HEK293 (cell line): Measurements from ENCODE around the gene AKAP8L.
A peak's percentile ranks its signal among the peaks of the same experiment; 100 is the strongest.

Experiments used
- CTCF ChIA-PET: fragments of 350-600 bp; formaldehyde crosslinking; extraction: SDS; loops from one replicate; lab custom pipeline; 2021; ENCODE audit warnings: antibody characterized with exemption; lab: Yijun Ruan, JAX
- POLR2A ChIA-PET: fragments of 300-600 bp; formaldehyde crosslinking; extraction: SDS; loops from one replicate; lab custom pipeline; 2020; ENCODE audit warnings: antibody characterized with exemption, inconsistent platforms; lab: Yijun Ruan, JAX
- H3K27ac ChIP-seq: fragments of 200-500 bp; sonication (Bioruptor generic); 2 replicates; pipeline ENCODE4 v1.5.1; 2014; ENCODE audit warnings: low read depth, low read length, control low read depth, inconsistent platforms; ENCODE audit errors: extremely low read depth
- H3K36me3 ChIP-seq, 2 experiments: fragments of 200-500 bp in 1 of 2; sonication (Bioruptor generic) in 1 of 2; 1 replicate in 1 of 2; 2 replicates in 1 of 2; pipeline ENCODE4 v1.5.1; 2014 to 2017; ENCODE audit warnings: inconsistent platforms in 2 of 2, low read length in 2 of 2; ENCODE audit not compliant: control insufficient read depth in 2 of 2, insufficient read depth in 1 of 2
- H3K4me1 ChIP-seq: fragments of 200-500 bp; sonication (Bioruptor generic); 2 replicates; pipeline ENCODE4 v1.5.1; 2014; ENCODE audit warnings: mild to moderate bottlenecking, low read length, inconsistent platforms; ENCODE audit not compliant: control insufficient read depth, insufficient read depth
- H3K4me3 ChIP-seq: 2 replicates; pipeline ENCODE4 v1.5.1; 2011; ENCODE audit warnings: low read depth, mild to moderate bottlenecking, control low read depth, low read length, moderate library complexity
- H3K9me3 ChIP-seq: fragments of 200-500 bp; sonication (Bioruptor generic); 2 replicates; pipeline ENCODE4 v1.5.1; 2014; ENCODE audit warnings: low read depth, low read length, inconsistent platforms; ENCODE audit not compliant: control insufficient read depth, insufficient read depth
- PRDM6 ChIP-seq: fragments of 450-650 bp; formaldehyde crosslinking; IDR thresholded peaks from 2 replicates; pipeline ENCODE4 v1.5.1; 2017; ENCODE audit warnings: missing biosample characterization, missing genetic modification characterization
- YY1 ChIP-seq: fragments of 450-650 bp; formaldehyde crosslinking; IDR thresholded peaks from 2 replicates; pipeline ENCODE4 v1.5.1; 2018; ENCODE audit warnings: missing biosample characterization, missing genetic modification characterization
- ZBTB10 ChIP-seq: fragments of 450-650 bp; formaldehyde crosslinking; IDR thresholded peaks from 2 replicates; pipeline ENCODE4 v1.5.1; 2016; ENCODE audit warnings: missing biosample characterization, missing genetic modification characterization
- ZBTB48 ChIP-seq: fragments of 450-650 bp; formaldehyde crosslinking; IDR thresholded peaks from 2 replicates; pipeline ENCODE4 v1.5.1; 2016; ENCODE audit warnings: missing biosample characterization, missing genetic modification characterization
- ZFP37 ChIP-seq: fragments of 450-650 bp; formaldehyde crosslinking; IDR thresholded peaks from 2 replicates; pipeline ENCODE4 v1.5.1; 2016; ENCODE audit warnings: missing biosample characterization, missing genetic modification characterization
- ZNF121 ChIP-seq: fragments of 450-650 bp; formaldehyde crosslinking; IDR thresholded peaks from 2 replicates; pipeline ENCODE4 v1.5.1; 2016; ENCODE audit warnings: missing biosample characterization, missing genetic modification characterization
- ZNF202 ChIP-seq: fragments of 450-650 bp; formaldehyde crosslinking; IDR thresholded peaks from 2 replicates; pipeline ENCODE4 v1.5.1; 2016; ENCODE audit warnings: missing biosample characterization, missing genetic modification characterization, borderline replicate concordance
- ZNF366 ChIP-seq: fragments of 450-650 bp; formaldehyde crosslinking; conservative IDR thresholded peaks from 2 replicates; pipeline ENCODE4 v1.5.1; 2016; ENCODE audit warnings: missing biosample characterization, missing genetic modification characterization
- ZNF37A ChIP-seq: fragments of 450-650 bp; IDR thresholded peaks from 2 replicates; pipeline ENCODE4 v1.5.1; 2018; ENCODE audit warnings: missing biosample characterization, missing genetic modification characterization
- ZNF558 ChIP-seq: fragments of 450-650 bp; formaldehyde crosslinking; IDR thresholded peaks from 2 replicates; pipeline ENCODE4 v1.5.1; 2016; ENCODE audit warnings: missing biosample characterization, missing genetic modification characterization
- ZNF580 ChIP-seq: fragments of 450-650 bp; formaldehyde crosslinking; IDR thresholded peaks from 2 replicates; pipeline ENCODE4 v1.5.1; 2016; ENCODE audit warnings: missing biosample characterization, missing genetic modification characterization
- ZNF600 ChIP-seq: fragments of 450-650 bp; formaldehyde crosslinking; IDR thresholded peaks from 2 replicates; pipeline ENCODE4 v1.5.1; 2016; ENCODE audit warnings: missing biosample characterization, missing genetic modification characterization
- ZNF792 ChIP-seq: fragments of 450-650 bp; formaldehyde crosslinking; IDR thresholded peaks from 2 replicates; pipeline ENCODE4 v1.5.1; 2016; ENCODE audit warnings: missing biosample characterization, missing genetic modification characterization

The AKAP8L gene

GRCh38 chr19:15418579-15419412, at the start of gene AKAP8L (continued):
- TF ChIP-seq ZNF558 (tag by site-specific recombination) = no peak
- TF ChIP-seq ZNF600 (tag by site-specific recombination) = peak; percentile 51
- TF ChIP-seq ZFP37 (tag by site-specific recombination) = peak; percentile 97
- peak; percentile 77; the same call in 1 of the 2 replicates for TF ChIP-seq ZNF792

GRCh38 chr19:15467734-15468214, 49.0 kb upstream of the AKAP8L start:
- Histone ChIP-seq H3K9me3 (no peaks in the 10 kb centered on the region), H3K4me1 (no peaks in the 10 kb centered on the region), H3K36me3 (no peaks in the 10 kb centered on the region), H3K27ac (no peak overlapping the region), H3K4me3 (no peak overlapping the region)
- POLR2A ChIA-PET = interaction anchor here (0.6 to 1.2 kb wide), 2 partner anchors 15 to 284 kb away, joined by 3 to 5 read pairs; no protein-coding TSS in a partner anchor
- CTCF ChIA-PET = interaction anchor here (0.6 kb wide), 1 partner anchor 89 kb away, joined by 3 read pairs; no protein-coding TSS in a partner anchor
- no peak for TF ChIP-seq PRDM6 (tag by site-specific recombination)
- TF ChIP-seq ZNF202 (tag by site-specific recombination) = no peak
- no peak for TF ChIP-seq YY1
- TF ChIP-seq ZNF121 (tag by site-specific recombination) = no peak
- TF ChIP-seq ZNF366 (tag by site-specific recombination) = peak; percentile 82

GRCh38 chr19:15466851-15467733, 48.3 kb upstream of the AKAP8L start:
- CTCF ChIA-PET = no interaction called here
- H3K4me1 ChIP-seq = no peaks in the 10 kb centered on the region
- POLR2A ChIA-PET = interaction anchor here (0.6 to 1.2 kb wide), 2 partner anchors 15 to 283 kb away, joined by 3 to 5 read pairs; no protein-coding TSS in a partner anchor
- no peak for TF ChIP-seq ZBTB48 (tag by site-specific recombination)
- no peak for TF ChIP-seq ZNF580 (tag by site-specific recombination)
- no peak for TF ChIP-seq ZBTB10 (tag by site-specific recombination)
- TF ChIP-seq ZNF37A (tag by site-specific recombination) = peak; percentile 93
- no peaks in the 10 kb centered on the region for H3K36me3 ChIP-seq
- H3K9me3 ChIP-seq = no peaks in the 10 kb centered on the region
- no peak overlapping the region for H3K27ac ChIP-seq
- no peak overlapping the region for H3K4me3 ChIP-seq
